ENCODE data around the gene ARHGEF11. TPM values are rescaled to one million over a fixed set of nuclear protein-coding genes. Genes with fewer than 3 reads are reported as not detected.

The ARHGEF11 gene
- total RNA-seq, 1 donor from 2014 or later, result 41.6 TPM

DNA sequence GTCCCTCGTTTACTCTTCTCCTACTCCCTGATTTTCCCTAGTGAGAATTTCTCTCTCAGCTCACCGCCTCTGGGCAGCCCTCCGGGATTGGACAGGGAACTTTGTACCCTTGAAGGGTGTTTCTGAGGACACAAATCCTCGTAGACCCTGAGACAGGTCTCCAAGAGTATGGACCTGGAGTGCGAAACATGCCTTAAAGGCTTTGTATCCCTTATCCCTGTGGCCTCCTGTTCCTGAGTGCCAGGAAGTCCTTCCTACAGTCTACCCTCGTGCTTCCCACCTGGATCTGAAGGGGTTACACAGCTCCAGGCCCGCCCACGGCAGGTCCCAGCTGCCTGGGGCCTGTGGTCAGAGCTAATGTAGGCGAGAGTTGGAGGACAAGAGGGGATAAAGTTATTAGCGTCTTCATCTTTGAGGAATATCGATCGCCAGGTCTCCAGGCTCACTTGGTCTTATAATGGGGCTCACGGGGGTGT lies 159.6 kb downstream of the ARHGEF11 start:
- no peak for FAIRE-seq
- DNase-seq (ENCODE audit: low spot score in 2 of 2), result no peak

DNA sequence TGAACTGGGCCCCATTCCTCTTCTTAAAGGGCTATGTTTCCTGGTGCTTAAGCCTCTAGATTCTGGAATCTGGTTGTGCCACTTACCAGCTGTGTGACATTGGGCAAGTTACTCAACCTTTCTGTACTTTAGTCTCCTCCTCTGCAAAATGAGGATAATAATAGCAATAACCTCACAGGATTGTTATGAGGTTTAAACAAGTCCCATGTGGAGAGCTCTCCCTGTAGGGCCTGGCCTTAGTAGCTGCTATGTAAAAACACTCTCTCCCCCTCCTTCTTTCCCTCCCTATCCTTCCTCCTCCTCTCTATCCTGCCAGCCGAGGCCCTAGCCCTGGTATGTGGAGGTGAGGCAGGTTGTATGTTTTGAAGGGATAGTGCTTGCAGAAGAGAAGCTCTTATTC lies 160.2 kb downstream of the ARHGEF11 start:
- FAIRE-seq (no peak), DNase-seq (ENCODE audit: low spot score in 2 of 2) (no peak)

Small RNA genes within 50 kb of the gene (small RNA-seq; reads per million reads assigned to genes)
- gene MIR765 (not detected), gene RN7SL612P (not detected)

Other genes with a start within 250 kb of the ARHGEF11 start
- gene SH2D2A, start 228.9 kb downstream of the ARHGEF11 start, total RNA-seq, result 0.41 TPM
- under 0.01 TPM for gene INSRR, start 186.6 kb downstream of the ARHGEF11 start, total RNA-seq
- 0.41 TPM for gene NTRK1, start 184.9 kb downstream of the ARHGEF11 start, total RNA-seq
- gene PEAR1, start 152.0 kb downstream of the ARHGEF11 start, total RNA-seq, result 0.41 TPM
- gene LRRC71, start 125.1 kb downstream of the ARHGEF11 start, total RNA-seq, result not detected
- under 0.01 TPM for gene ETV3L, start 54.1 kb upstream of the ARHGEF11 start, total RNA-seq
- gene ETV3, start 92.7 kb upstream of the ARHGEF11 start, total RNA-seq, result 14.3 TPM